Loucy (cell line): ENCODE measurements around the gene LRBA.

Source experiments
- H2AFZ ChIP-seq: fragments of 200-600 bp; sonication (generic); 2 replicates; pipeline ENCODE4 v1.6.0; 2016; ENCODE audit warnings: antibody characterized with exemption, mild to moderate bottlenecking, low read length, moderate library complexity
- H3F3A ChIP-seq: fragments of 200-600 bp; 2 replicates; pipeline ENCODE4 v1.6.0; 2016; ENCODE audit warnings: antibody characterized with exemption, low read depth, mild to moderate bottlenecking
- H3K27me3 ChIP-seq: fragments of 200-600 bp; sonication (generic); 2 replicates; pipeline ENCODE4 v1.6.1; 2014; ENCODE audit warnings: low read length, mild to moderate bottlenecking; ENCODE audit not compliant: insufficient read depth, poor library complexity, severe bottlenecking
- H3K36me3 ChIP-seq: fragments of 200-600 bp; sonication (generic); 2 replicates; pipeline ENCODE4 v1.6.1; 2016; ENCODE audit warnings: low read length; ENCODE audit not compliant: insufficient read depth
- H3K4me1 ChIP-seq: fragments of 200-600 bp; sonication (generic); 2 replicates; pipeline ENCODE4 v1.5.1; 2014; ENCODE audit warnings: low read length, mild to moderate bottlenecking; ENCODE audit not compliant: insufficient read depth, poor library complexity, severe bottlenecking
- H3K4me2 ChIP-seq: fragments of 200-600 bp; sonication (generic); 2 replicates; pipeline ENCODE4 v1.6.0; 2014; ENCODE audit warnings: antibody characterized with exemption, low read length, low read depth, mild to moderate bottlenecking; ENCODE audit not compliant: poor library complexity, severe bottlenecking
- H3K4me3 ChIP-seq: fragments of 200-600 bp; sonication (generic); 2 replicates; pipeline ENCODE4 v1.5.1; 2014; ENCODE audit warnings: low read length, mild to moderate bottlenecking, mixed read lengths; ENCODE audit not compliant: poor library complexity, severe bottlenecking
- H3K79me2 ChIP-seq: fragments of 200-600 bp; sonication (generic); 2 replicates; pipeline ENCODE4 v1.6.1; 2014; ENCODE audit warnings: low read length; ENCODE audit not compliant: insufficient read depth
- H3K9ac ChIP-seq: fragments of 200-600 bp; sonication (generic); 2 replicates; pipeline ENCODE4 v1.6.0; 2014; ENCODE audit warnings: mild to moderate bottlenecking, low read depth, low read length, moderate library complexity; ENCODE audit not compliant: poor library complexity, severe bottlenecking
- H3K9me2 ChIP-seq: fragments of 200-600 bp; sonication (generic); replicated peaks from 2 replicates; pipeline ENCODE4 v1.6.1; 2016; ENCODE audit warnings: low read depth, low read length, mixed read lengths
- H3K9me3 ChIP-seq: fragments of 200-600 bp; sonication (generic); 2 replicates; pipeline ENCODE4 v1.6.1; 2014; ENCODE audit warnings: mild to moderate bottlenecking, antibody characterized with exemption, low read length, low read depth; ENCODE audit not compliant: insufficient read depth
- H4K20me1 ChIP-seq: fragments of 200-600 bp; sonication (generic); 2 replicates; pipeline ENCODE4 v1.6.0; 2014; ENCODE audit warnings: antibody characterized with exemption, low read length, mild to moderate bottlenecking; ENCODE audit not compliant: insufficient read depth, poor library complexity, severe bottlenecking
- CTCF ChIP-seq: fragments of 200-600 bp; sonication (generic); conservative IDR thresholded peaks from 2 replicates; pipeline ENCODE4 v1.5.1; 2014; ENCODE audit warnings: mild to moderate bottlenecking, antibody characterized with exemption, low read length
- EZH2phosphoT487 ChIP-seq: fragments of 200-600 bp; IDR thresholded peaks from 2 replicates; pipeline ENCODE4 v1.6.1; 2018; ENCODE audit warnings: antibody characterized with exemption, mild to moderate bottlenecking, moderate library complexity, borderline replicate concordance

The LRBA gene

GRCh38 chr4:150942539-150942938, 72.5 kb downstream of the LRBA start:
- Histone ChIP-seq H3K4me2 (no peak overlapping the region), H3F3A (no peaks in the 10 kb centered on the region), H3K27me3 (no peaks in the 10 kb centered on the region), H3K9me2 (no peaks in the 10 kb centered on the region), H3K36me3 (no peaks in the 10 kb centered on the region), H3K9me3 (no peaks in the 10 kb centered on the region), H3K79me2 (peaks cover 66% of the 10 kb centered on the region; the same call in 1 of the 2 replicates), H3K4me3 (no peak overlapping the region), H4K20me1 (peaks cover 3% of the 10 kb centered on the region), H3K9ac (no peak overlapping the region), H3K4me1 (no peaks in the 10 kb centered on the region), H2AFZ (no peak overlapping the region)
- TF ChIP-seq CTCF = no peak
- no peak for TF ChIP-seq EZH2phosphoT487

GRCh38 chr4:150940123-150940522, 75.0 kb downstream of the LRBA start:
- H3K36me3 ChIP-seq = no peaks in the 10 kb centered on the region
- no peaks in the 10 kb centered on the region for H3F3A ChIP-seq
- H2AFZ ChIP-seq = no peak overlapping the region
- no peaks in the 10 kb centered on the region for H3K9me2 ChIP-seq
- H3K4me2 ChIP-seq = no peak overlapping the region
- no peaks in the 10 kb centered on the region for H3K4me1 ChIP-seq
- TF ChIP-seq CTCF (no peak), EZH2phosphoT487 (no peak)
- H3K79me2 ChIP-seq = peaks cover 51% of the 10 kb centered on the region; the same call in 1 of the 2 replicates
- H4K20me1 ChIP-seq = no peaks in the 10 kb centered on the region
- no peaks in the 10 kb centered on the region for H3K9me3 ChIP-seq
- no peaks in the 10 kb centered on the region for H3K27me3 ChIP-seq
- no peak overlapping the region for H3K9ac ChIP-seq
- H3K4me3 ChIP-seq = no peak overlapping the region

- no peak overlapping the region for H3K4me3 ChIP-seq
- no peaks in the 10 kb centered on the region for H3K9me3 ChIP-seq
- no peaks in the 10 kb centered on the region for H3F3A ChIP-seq
- peaks cover 45% of the 10 kb centered on the region; the same call in 1 of the 2 replicates for H3K79me2 ChIP-seq
- no peaks in the 10 kb centered on the region for H3K9me2 ChIP-seq
- no peak overlapping the region for H3K4me2 ChIP-seq
- TF ChIP-seq EZH2phosphoT487 = no peak
- TF ChIP-seq CTCF = no peak
- no peak overlapping the region for H3K9ac ChIP-seq
- H3K36me3 ChIP-seq = no peaks in the 10 kb centered on the region
- no peaks in the 10 kb centered on the region for H3K4me1 ChIP-seq
- H4K20me1 ChIP-seq = no peaks in the 10 kb centered on the region
- H3K27me3 ChIP-seq = no peaks in the 10 kb centered on the region
- H2AFZ ChIP-seq = no peak overlapping the region
Observed at GRCh38 chr4:150939530-150939929, 75.6 kb downstream of the LRBA start.
